ENCODE measurements around the gene TOM1.
A peak's percentile ranks its signal among the peaks of the same experiment; 100 is the strongest.

The TOM1 gene

GRCh38 chr22:35299673-35300499 lies at the start of gene TOM1:
TSS of gene TOM1 (plus strand) at chr22:35299894. CDS start at chr22:35299929, 35 bp downstream.
- peak; percentile 86 to 92 for DNase-seq

- no peak for DNase-seq
Measured at GRCh38 chr22:35250156-35250555, 49.5 kb upstream of the TOM1 start.

DNA sequence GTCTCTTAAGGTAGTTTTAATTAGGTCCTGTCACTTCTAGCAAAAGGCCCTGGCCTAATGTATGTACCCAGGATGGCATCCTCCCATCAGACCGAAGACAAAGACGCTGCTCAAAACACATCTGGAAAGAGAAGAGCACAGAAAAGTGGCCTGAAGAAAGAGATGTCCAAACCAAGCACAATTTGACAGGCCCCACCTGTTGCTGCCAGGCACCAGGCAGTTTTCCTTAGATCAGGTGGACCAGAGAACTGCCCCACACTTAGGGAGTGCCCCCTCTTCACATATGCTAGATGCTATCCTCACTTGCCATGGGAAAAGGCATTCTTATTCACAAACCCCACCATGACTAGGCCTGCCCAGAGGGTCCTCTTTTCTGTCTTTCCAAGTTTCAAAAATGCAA lies 45.7 kb upstream of the TOM1 start:
- DNase-seq, result no peak

GRCh38 chr22:35257002-35257320 lies 42.7 kb upstream of the TOM1 start:
- DNase-seq, result no peak

- DNase-seq, result peak; percentile 16 to 41
Measured at GRCh38 chr22:35257321-35258190, 42.1 kb upstream of the TOM1 start, which contains the start of gene HMGXB4. TSS of gene HMGXB4 (plus strand) at chr22:35257493. CDS start at chr22:35262391, 4,898 bp downstream.

- no peak for DNase-seq
Measured at GRCh38 chr22:35258191-35258988, 41.3 kb upstream of the TOM1 start.

GRCh38 chr22:35264986-35265385 lies 34.7 kb upstream of the TOM1 start:
- DNase-seq, result no peak

DNA sequence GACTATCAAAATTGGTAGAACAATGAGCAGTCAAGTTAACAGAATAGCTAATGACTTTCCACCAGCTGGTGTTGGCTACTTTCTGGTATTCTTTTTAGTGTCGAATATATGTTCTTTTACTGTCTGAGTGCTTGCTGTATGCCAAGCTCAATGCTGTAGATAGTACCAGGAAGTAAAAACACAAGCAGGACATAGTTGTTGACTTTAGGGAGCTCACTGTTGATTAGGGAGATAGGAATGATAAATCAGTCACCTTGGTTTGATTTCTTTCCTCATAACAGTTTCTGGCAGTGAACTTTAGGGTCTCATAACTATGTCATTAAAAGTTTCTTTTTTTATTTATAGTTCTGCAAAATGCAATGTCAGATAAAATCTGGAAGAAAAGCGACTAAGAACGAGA lies 33.4 kb upstream of the TOM1 start:
- DNase-seq, result no peak

- no peak for DNase-seq
Measured at GRCh38 chr22:35269630-35270029, 30.1 kb upstream of the TOM1 start.

DNA sequence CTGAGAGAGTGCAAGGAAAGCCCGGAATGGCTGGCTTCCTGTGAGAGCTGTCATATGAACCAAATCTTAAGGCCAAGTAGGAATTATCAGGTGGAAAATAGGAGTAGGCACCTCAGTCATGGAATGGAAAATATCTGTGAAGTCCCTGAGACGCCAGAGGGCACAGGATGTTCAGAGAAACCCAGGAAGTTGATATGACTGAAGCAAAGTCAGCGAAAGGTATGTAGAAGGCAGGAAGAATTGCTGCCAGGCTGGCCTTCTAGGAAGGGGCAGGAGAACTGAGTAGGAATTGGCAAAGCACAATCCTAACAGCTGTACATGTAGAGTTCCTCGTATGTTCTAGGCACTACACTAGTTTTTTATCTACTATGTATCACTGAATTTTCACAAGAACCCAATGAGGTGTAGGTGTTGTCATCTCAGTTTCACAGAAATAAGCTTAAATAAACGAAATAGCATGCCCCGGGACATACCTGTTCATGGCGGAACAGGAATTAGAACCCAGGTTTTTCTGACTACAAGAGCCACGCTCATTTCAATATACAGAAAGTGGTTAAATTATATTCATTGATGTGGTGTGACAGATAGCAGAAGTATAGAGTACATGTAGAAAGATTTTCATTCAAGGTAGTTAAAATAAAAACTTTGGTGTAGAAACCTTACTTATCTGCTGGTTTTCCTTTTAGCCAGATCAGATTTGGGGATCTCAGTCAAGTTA lies 25.4 kb upstream of the TOM1 start:
- DNase-seq, result no peak

DNA sequence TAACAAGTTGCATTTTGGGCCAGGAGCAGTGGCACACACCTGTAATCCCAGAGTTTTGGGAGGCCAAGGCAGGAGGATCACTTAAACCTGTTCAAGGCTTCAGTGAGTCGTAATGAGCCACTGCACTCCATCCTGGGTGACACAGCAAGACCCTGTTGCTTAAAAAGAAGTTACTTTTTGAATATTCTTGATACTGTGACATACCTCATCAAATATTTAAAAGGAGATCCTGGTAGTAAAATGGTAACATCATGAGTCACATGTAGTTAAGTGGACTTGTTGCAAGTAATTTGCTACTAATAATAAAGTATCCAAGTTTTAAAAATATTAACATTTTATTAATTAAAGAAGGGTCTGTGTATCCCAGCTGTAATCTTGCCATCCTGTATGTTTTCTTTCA lies 24.1 kb upstream of the TOM1 start:
- DNase-seq, result no peak

- no peak for DNase-seq
Measured at GRCh38 chr22:35276019-35276418, 23.7 kb upstream of the TOM1 start.

DNA sequence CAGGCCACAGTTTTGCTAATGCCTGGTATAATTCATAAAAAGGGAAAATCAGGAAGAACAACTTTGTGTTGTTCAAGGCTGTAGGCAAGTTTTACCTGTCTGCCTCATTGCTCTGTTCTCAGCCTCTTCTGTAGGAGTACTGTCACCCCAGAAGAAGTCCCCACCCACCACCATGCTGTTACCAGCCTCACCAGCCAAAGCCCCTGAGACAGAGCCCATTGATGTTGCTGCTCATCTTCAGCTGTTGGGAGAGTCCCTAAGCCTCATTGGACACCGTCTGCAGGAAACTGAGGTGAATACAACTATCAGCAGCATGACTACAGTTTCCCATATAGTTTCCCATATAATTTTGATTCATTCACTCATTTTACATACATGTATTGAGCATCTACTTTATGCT lies 11.6 kb upstream of the TOM1 start:
- no peak for DNase-seq

- DNase-seq, result no peak
Measured at GRCh38 chr22:35292786-35293185, 6.9 kb upstream of the TOM1 start.

DNA sequence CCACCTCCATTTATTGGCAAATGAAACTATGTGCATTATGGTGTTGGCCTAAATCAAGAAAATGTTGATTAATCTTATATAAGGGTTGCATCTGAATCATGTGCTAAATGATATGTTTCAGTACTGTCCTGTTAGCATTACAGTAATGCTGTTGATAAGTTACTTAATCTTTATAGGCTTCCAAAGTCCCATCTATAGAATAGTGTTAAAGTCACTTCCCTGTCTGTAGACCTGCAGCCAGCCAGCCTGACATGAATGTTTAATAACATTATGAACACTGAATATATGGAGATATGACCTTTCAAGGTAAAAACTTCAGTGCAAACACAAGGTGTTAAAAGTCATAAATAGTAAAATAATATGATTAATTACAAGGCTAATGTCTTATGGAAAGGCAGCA lies 3.6 kb upstream of the TOM1 start:
- DNase-seq, result no peak

DNA sequence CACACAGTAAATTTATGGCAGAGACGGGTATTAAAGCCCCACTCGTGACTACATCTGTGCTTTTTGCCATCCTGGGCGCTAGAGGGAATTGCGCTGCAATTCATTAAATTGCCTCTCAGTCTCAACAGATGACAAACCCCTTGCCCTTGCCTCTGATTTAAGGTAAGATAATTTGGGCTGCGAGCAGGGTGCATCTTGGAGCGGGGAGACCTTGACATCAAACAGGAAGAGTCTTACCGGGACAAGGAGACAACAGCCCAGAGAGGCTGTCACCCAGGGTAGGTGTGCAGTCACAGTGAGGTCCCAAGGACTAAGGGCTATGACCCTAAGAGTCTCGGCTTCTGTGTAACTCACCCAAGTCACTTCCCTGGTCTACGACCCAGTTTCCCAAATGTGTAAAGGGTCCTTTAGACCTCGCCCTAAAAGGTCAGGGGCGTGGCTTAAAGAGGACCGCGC lies 449 bp upstream of the TOM1 start:
- no peak for DNase-seq

GRCh38 chr22:35301372-35301874 lies 1.7 kb downstream of the TOM1 start:
- DNase-seq, result no peak

- DNase-seq, result no peak
Measured at GRCh38 chr22:35303029-35303624, 3.4 kb downstream of the TOM1 start.

DNA sequence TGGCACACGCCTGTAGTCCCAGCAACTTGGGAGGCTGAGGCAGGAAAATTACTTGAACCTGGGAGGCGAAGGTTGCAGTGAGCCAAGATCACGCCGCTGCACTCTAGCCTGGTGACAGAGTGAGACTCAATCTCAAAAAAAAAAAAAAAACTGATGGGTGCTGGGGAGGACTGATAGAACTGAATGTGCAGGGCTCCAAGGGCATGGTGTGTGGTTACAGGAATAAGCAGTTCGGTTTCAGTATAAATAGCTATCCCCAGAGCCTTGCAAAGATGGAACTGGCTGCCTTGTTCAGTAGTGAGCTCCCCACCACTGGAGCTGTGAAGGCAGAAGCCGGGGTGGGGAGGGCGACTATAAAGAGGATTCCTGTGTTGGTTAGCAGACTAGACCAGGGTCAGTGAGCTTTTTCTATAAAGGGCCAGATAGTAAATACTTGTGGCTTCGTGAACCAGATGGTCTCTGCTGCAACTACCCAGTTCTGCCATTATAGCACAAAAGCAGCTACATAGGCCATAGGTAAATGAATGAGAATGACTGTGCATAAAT lies 5.9 kb downstream of the TOM1 start:
- no peak for DNase-seq

- no peak for DNase-seq
Measured at GRCh38 chr22:35306350-35306967, 6.8 kb downstream of the TOM1 start.

GRCh38 chr22:35307372-35307771 lies 7.7 kb downstream of the TOM1 start:
- no peak for DNase-seq
